Peyer's patch (tissue), 4 donors: ENCODE results near the gene ZBTB49. TPM values are rescaled to one million over a fixed set of nuclear protein-coding genes. Genes with fewer than 3 reads are reported as not detected.
"Not testable (repeated sequence)": the region's sequence is repeated elsewhere in the genome, so short reads cannot be mapped to it uniquely, and the experiment has no call there.

ENCODE experiments used
- DNase-seq, 3 donors: peaks; one replicate each; pipeline ENCODE4 v3.0.0-alpha.2; 2017 to 2019
- H3K27ac ChIP-seq, 4 donors: fragments of 200-600 bp; sonication (generic); one replicate each; pipeline ENCODE4 v1.5.1; 2016 to 2019
- H3K27me3 ChIP-seq, 2 donors: fragments of 200-600 bp; sonication (generic); one replicate each; pipeline ENCODE4 v1.5.1; 2019
- H3K36me3 ChIP-seq, 3 donors: fragments of 200-600 bp; sonication (generic); one replicate each; pipeline ENCODE4 v1.5.1; 2016 to 2019
- H3K4me1 ChIP-seq, 4 donors: fragments of 200-600 bp; sonication (generic); one replicate each; pipeline ENCODE4 v1.5.1; 2016 to 2019
- H3K4me3 ChIP-seq, 4 donors: fragments of 200-600 bp; sonication (generic); 1 replicate in 3 of 4; 2 replicates in 1 of 4; pipeline ENCODE4 v1.5.1; 2016 to 2019; ENCODE audit warnings: mild to moderate bottlenecking in 1 of 4
- H3K9me3 ChIP-seq, 4 donors: fragments of 200-600 bp; sonication (generic); one replicate each; pipeline ENCODE4 v1.5.1; 2016 to 2019; ENCODE audit warnings: mild to moderate bottlenecking in 1 of 4
- POLR2A ChIP-seq, 2 donors: fragments of 450-650 bp; IDR thresholded peaks; one replicate each; pipeline ENCODE4 v1.5.1; 2017; ENCODE audit warnings: antibody characterized with exemption in 2 of 2, mild to moderate bottlenecking in 2 of 2, moderate library complexity in 2 of 2
- total RNA-seq, 4 donors: library from RNA; depleted of rRNA; stranded (reverse); fragments of >200 nt; gene quantifications; one replicate each; pipeline ENCODE4 v1.1.0, GENCODE V29; 2016
- TF ChIP-seq, protein P1 (sequence below), 6 experiments: fragments of 450-650 bp in 4 of 6; fragments of 200-600 bp in 2 of 6; sonication (generic) in 1 of 6; IDR thresholded peaks; one replicate each; pipeline ENCODE4 v1.5.1; 2017 to 2019; ENCODE audit warnings: antibody characterized with exemption in 6 of 6, mild to moderate bottlenecking in 3 of 6, moderate library complexity in 1 of 6

ZBTB49 gene
- total RNA-seq, 4 donors from 2014 or later: 3.3 to 17.0 (median 11.7) TPM

DNA sequence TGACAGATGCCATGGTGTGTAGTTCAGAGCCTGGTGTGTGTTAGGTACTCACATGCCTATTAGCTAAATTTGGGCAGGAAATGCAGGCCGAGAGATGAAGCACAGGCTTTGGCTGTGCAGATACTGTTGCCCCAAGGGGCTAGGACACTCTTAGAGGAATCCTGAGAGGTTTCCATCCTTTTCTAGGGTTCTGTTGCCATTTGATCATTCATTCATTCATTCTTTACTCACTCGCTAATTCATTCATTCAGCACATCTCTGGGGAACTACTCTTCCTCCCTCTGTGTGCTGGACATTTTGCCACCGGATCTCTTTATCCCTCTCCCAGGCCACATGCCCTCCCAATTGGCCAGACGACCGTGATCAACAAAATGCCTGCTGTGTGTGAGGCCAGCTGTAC lies 53.0 kb downstream of the ZBTB49 start:
- no peaks in the 10 kb centered on the region for H3K4me1 ChIP-seq
- DNase-seq: no peak
- no peaks in the 10 kb centered on the region for H3K9me3 ChIP-seq
- no peak overlapping the region for H3K4me3 ChIP-seq
- no peaks in the 10 kb centered on the region for H3K36me3 ChIP-seq
- H3K27ac ChIP-seq: no peak overlapping the region
- H3K27me3 ChIP-seq: no peaks in the 10 kb centered on the region
- TF ChIP-seq POLR2A (IDR thresholded peaks at IDR 0.05): no peak
- TF ChIP-seq, protein P1, sequence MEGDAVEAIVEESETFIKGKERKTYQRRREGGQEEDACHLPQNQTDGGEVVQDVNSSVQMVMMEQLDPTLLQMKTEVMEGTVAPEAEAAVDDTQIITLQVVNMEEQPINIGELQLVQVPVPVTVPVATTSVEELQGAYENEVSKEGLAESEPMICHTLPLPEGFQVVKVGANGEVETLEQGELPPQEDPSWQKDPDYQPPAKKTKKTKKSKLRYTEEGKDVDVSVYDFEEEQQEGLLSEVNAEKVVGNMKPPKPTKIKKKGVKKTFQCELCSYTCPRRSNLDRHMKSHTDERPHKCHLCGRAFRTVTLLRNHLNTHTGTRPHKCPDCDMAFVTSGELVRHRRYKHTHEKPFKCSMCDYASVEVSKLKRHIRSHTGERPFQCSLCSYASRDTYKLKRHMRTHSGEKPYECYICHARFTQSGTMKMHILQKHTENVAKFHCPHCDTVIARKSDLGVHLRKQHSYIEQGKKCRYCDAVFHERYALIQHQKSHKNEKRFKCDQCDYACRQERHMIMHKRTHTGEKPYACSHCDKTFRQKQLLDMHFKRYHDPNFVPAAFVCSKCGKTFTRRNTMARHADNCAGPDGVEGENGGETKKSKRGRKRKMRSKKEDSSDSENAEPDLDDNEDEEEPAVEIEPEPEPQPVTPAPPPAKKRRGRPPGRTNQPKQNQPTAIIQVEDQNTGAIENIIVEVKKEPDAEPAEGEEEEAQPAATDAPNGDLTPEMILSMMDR (IDR thresholded peaks at IDR 0.05): no peak

DNA sequence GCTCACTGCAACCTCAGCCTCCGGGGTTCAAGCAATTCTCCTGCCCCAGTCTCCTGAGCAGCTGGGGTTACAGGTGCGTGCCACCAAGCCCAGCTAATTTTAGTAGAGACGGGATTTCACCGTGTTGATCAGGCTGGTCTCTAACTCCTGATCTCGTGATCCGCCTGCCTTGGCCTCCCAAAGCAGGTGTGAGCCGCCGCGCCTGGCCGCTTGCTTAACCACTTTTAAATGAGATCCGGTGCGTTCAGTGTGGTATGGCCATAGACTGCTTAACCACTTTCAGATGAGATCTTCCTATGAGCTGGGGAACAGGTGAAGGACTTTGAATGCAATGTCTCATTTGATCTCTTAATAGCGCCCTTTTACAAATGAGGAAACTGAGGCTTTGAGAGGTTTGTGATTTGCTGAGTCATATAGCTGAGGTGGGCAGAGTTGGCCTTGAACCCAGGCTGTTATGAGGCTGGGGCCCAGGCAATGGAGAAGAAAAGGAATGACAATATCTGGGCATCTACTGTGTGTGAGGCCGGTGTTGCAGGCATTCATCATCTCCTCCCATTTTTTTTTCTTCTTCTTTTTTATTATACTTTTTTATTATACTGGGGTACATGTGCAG lies 55.0 kb downstream of the ZBTB49 start:
- H3K4me3 ChIP-seq: no peak overlapping the region
- no peaks in the 10 kb centered on the region for H3K27me3 ChIP-seq
- H3K36me3 ChIP-seq: no peaks in the 10 kb centered on the region
- H3K4me1 ChIP-seq: no peaks in the 10 kb centered on the region
- H3K27ac ChIP-seq: no peak overlapping the region
- TF ChIP-seq, protein P1 (IDR thresholded peaks at IDR 0.05): no peak
- no peak for TF ChIP-seq POLR2A (IDR thresholded peaks at IDR 0.05)
- DNase-seq: peak in 2 of 3 donors; percentile 71 to 81
- no peaks in the 10 kb centered on the region for H3K9me3 ChIP-seq

DNA sequence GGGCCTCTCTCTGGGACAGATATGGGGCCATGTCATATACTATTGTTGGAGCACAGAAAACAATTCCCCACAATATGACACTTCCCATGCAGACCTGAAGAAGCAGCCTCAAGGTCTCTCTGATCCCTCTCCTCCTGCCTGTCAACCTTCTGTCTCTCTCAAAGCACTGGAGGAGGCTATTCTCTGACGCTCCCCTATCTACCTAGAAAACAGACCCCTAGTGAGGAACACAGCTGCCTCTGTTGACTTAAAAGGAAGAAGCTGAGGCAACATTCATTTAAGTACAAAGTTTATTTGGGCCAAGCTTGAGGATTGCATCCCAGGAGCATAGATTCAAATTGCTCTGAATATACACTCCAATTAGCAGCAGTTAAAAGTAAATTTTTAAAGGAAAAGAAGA lies 57.5 kb downstream of the ZBTB49 start:
- Histone ChIP-seq H3K36me3 (no peaks in the 10 kb centered on the region), H3K4me1 (no peaks in the 10 kb centered on the region), H3K9me3 (no peaks in the 10 kb centered on the region), H3K4me3 (no peak overlapping the region), H3K27me3 (no peaks in the 10 kb centered on the region), H3K27ac (no peak overlapping the region)
- DNase-seq: no peak
- TF ChIP-seq, protein P1 (IDR thresholded peaks at IDR 0.05): no peak
- TF ChIP-seq POLR2A (IDR thresholded peaks at IDR 0.05): no peak

DNA sequence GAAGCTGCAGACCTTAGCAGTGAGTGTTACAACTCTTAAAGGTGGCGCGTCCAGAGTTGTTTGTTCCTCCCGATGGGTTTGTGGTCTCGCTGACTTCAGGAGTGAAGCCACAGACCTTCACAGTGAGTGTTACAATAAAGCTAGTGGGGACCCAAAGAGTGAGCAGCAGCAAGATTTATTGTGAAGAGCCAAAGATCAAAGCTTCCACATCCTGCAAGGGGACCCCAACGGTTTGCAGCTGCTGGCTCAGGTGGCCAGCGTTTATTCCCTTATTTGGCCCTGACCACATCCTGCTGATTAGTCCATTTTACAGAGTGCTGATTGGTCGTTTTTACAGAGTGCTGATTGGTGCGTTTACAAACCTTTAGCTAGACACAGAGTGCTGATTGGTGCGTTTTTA lies 58.5 kb downstream of the ZBTB49 start:
- H3K27ac ChIP-seq, H3K27me3 ChIP-seq, H3K9me3 ChIP-seq, H3K4me3 ChIP-seq, H3K4me1 ChIP-seq, H3K36me3 ChIP-seq: not testable (repeated sequence)
- DNase-seq: peak in 2 of 3 donors; percentile 17 to 59

DNA sequence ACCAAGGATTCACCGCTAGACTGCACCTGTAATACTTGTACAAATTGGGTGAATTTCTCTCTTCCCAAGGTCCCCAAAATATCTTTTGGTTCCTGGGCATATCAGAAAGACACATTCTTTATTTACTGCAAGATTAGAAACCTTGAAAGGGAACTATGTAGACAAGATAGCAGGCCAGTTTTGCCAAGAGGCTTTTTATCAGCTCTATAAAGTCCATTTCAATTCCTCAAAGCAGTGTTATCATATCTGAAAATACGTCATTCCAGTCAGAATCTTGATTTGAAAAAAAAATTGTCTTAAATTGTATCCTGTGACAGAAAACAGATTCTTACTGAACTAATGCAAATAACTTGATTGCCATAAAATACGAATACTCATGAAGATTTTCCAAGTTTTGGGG lies 59.8 kb downstream of the ZBTB49 start:
- no peak for DNase-seq
- H3K27me3 ChIP-seq: no peaks in the 10 kb centered on the region
- H3K4me3 ChIP-seq: no peak overlapping the region
- no peaks in the 10 kb centered on the region for H3K4me1 ChIP-seq
- TF ChIP-seq, protein P1 (IDR thresholded peaks at IDR 0.05): no peak
- no peak for TF ChIP-seq POLR2A (IDR thresholded peaks at IDR 0.05)
- H3K27ac ChIP-seq: no peak overlapping the region
- H3K9me3 ChIP-seq: no peaks in the 10 kb centered on the region
- no peaks in the 10 kb centered on the region for H3K36me3 ChIP-seq

DNA sequence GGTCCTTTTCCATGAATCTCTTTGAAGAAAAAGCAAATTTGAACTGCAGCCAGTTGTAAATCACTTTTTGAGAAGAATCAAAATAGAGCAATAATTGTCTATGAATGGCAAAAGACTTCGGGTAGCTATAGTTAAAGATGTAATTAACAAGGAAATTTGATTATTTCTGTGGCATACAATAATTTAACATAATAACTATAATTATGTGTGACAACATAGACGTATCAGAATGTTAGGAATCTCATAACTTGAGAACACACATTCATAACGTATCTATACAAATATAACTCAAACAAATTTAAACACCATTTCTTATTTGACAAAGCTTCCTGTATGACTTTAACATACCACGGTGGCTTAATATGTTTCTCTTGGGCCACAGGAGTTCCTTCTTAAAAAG lies 60.9 kb downstream of the ZBTB49 start:
- H3K9me3 ChIP-seq: no peaks in the 10 kb centered on the region
- no peak overlapping the region for H3K4me3 ChIP-seq
- no peak overlapping the region for H3K27ac ChIP-seq
- TF ChIP-seq, protein P1 (IDR thresholded peaks at IDR 0.05): no peak
- TF ChIP-seq POLR2A (IDR thresholded peaks at IDR 0.05): no peak
- H3K36me3 ChIP-seq: no peaks in the 10 kb centered on the region
- DNase-seq: no peak
- H3K4me1 ChIP-seq: no peaks in the 10 kb centered on the region
- no peaks in the 10 kb centered on the region for H3K27me3 ChIP-seq
